ENCODE data around the gene ALOX5. TPM values are rescaled to one million over a fixed set of nuclear protein-coding genes. Genes with fewer than 3 reads are reported as not detected.

The ALOX5 gene
- total and polyA plus RNA-seq, 2 of the 4 experiments (the other 2 are of a cell fraction) = not detected

- WGBS, 2 experiments (ENCODE audit: extremely low coverage in 2 of 2, insufficient read length in 1 of 2) = no CpG with 5 or more reads among the region's 4 CpGs
- Histone ChIP-seq H3K9me1 (ENCODE audit: insufficient read depth, low read length) (peaks cover 11% of the 10 kb centered on the region), H4K8ac (ENCODE audit: low read depth in 2 of 2, low read length in 2 of 2) (no peak overlapping the region), H2BK120ac (ENCODE audit: low read depth, low read length) (no peak overlapping the region), H2BK20ac (ENCODE audit: low read depth, low read length) (no peak overlapping the region), H3K27ac (ENCODE audit: insufficient read depth, low read length) (no peak overlapping the region), H2BK5ac (ENCODE audit: low read depth, low read length, poor library complexity, severe bottlenecking) (no peak overlapping the region), H3K14ac (replicated peaks; ENCODE audit: low read depth, low read length) (no peak overlapping the region), H3K4me3 (ENCODE audit: insufficient read depth, low read depth, low read length) (no peak overlapping the region), H3K36me3 (ENCODE audit: control insufficient read depth, insufficient read depth, low read length) (no peaks in the 10 kb centered on the region), H3K79me1 (ENCODE audit: low read depth in 1 of 2, low read length in 2 of 2) (peaks cover 10 to 12% of the 10 kb centered on the region in 2 experiments; a peak in 3 of 4 replicates), H3K4me2 (ENCODE audit: low read depth, low read length) (no peak overlapping the region), H2AFZ (replicated peaks; ENCODE audit: low read length, poor library complexity) (no peak overlapping the region), H3K9ac (ENCODE audit: low read depth, low read length) (no peak overlapping the region), H3K27me3 (ENCODE audit: control insufficient read depth, insufficient read depth, low read length) (no peaks in the 10 kb centered on the region), H4K91ac (ENCODE audit: insufficient read depth, low read depth, low read length) (no peak overlapping the region), H3K18ac (ENCODE audit: low read depth, low read length) (no peak overlapping the region), H3K56ac (ENCODE audit: extremely low read depth, insufficient read depth, low read length) (no peak overlapping the region), H3K4ac (ENCODE audit: low read depth, low read length) (no peak overlapping the region), H3K4me1 (ENCODE audit: control insufficient read depth, insufficient read depth, low read length) (peaks cover 2% of the 10 kb centered on the region; the same call in 1 of the 2 replicates), H2AK9ac (replicated peaks; ENCODE audit: low read depth, low read length, poor library complexity) (no peak overlapping the region), H4K20me1 (ENCODE audit: insufficient read depth, low read length) (no peaks in the 10 kb centered on the region; the same call in 1 of the 2 replicates), H3K9me3 (ENCODE audit: control insufficient read depth, insufficient read depth, low read length) (no peaks in the 10 kb centered on the region), H3K23ac (ENCODE audit: low read depth, low read length) (no peak overlapping the region), H2BK15ac (ENCODE audit: low read depth, low read length) (no peak overlapping the region), H4K5ac (ENCODE audit: low read depth, low read length) (no peak overlapping the region), H2AK5ac (ENCODE audit: low read depth, low read length) (no peak overlapping the region)
- intact Hi-C loops (cut with micrococcal nuclease) = no loop called here
- dilution Hi-C loops (cut with HindIII; ENCODE audit: low sequenced_read_pairs, unreplicated experiment) = no loop called here
- in situ Hi-C loops (cut with MboI; ENCODE audit: low sequenced_read_pairs) = no loop called here
- POLR2A ChIA-PET (ENCODE audit: unreplicated experiment) = no interaction called here
- BruUV-seq (replicated peaks) = no TSS peak
- ATAC-seq (ENCODE audit: low read depth) = no peak
- CTCF ChIA-PET = no interaction called here
- TF ChIP-seq BHLHE40 (IDR thresholded peaks at IDR 0.05; ENCODE audit: low read depth, low read length) = no peak
- TF ChIP-seq USF2 (IDR thresholded peaks at IDR 0.05; ENCODE audit: low read depth, low read length) = no peak
- TF ChIP-seq POLR2A (IDR thresholded peaks at IDR 0.05; ENCODE audit: low read depth, low read length) = no peak
- no peak for TF ChIP-seq FOS (IDR thresholded peaks at IDR 0.05; ENCODE audit: low read depth, low read length)
- no peak for TF ChIP-seq RCOR1 (IDR thresholded peaks at IDR 0.05; ENCODE audit: insufficient replicate concordance, low read length)
- TF ChIP-seq RAD21 (IDR thresholded peaks at IDR 0.05; ENCODE audit: low read length) = no peak
- no peak for TF ChIP-seq NFE2L2 (IDR thresholded peaks at IDR 0.05; ENCODE audit: low read depth, low read length)
- TF ChIP-seq MXI1 (IDR thresholded peaks at IDR 0.05; ENCODE audit: borderline replicate concordance, low read depth, low read length) = no peak
- TF ChIP-seq, protein P1, sequence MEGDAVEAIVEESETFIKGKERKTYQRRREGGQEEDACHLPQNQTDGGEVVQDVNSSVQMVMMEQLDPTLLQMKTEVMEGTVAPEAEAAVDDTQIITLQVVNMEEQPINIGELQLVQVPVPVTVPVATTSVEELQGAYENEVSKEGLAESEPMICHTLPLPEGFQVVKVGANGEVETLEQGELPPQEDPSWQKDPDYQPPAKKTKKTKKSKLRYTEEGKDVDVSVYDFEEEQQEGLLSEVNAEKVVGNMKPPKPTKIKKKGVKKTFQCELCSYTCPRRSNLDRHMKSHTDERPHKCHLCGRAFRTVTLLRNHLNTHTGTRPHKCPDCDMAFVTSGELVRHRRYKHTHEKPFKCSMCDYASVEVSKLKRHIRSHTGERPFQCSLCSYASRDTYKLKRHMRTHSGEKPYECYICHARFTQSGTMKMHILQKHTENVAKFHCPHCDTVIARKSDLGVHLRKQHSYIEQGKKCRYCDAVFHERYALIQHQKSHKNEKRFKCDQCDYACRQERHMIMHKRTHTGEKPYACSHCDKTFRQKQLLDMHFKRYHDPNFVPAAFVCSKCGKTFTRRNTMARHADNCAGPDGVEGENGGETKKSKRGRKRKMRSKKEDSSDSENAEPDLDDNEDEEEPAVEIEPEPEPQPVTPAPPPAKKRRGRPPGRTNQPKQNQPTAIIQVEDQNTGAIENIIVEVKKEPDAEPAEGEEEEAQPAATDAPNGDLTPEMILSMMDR (conservative IDR thresholded peaks at IDR 0.05; ENCODE audit: low read depth, low read length) = no peak
- TF ChIP-seq SMC3 (IDR thresholded peaks at IDR 0.05; ENCODE audit: low read depth, low read length) = no peak
- DNase-seq = no peak
Measured at GRCh38 chr10:45473126-45473525, 99.1 kb downstream of the ALOX5 start.

All from IMR-90 (cell line).